SU-DHL-6 (cell line): ENCODE measurements around the gene C1QC.

ENCODE experiments used
- H2AFZ ChIP-seq: fragments of 200-600 bp; sonication (generic); 2 replicates; pipeline ENCODE4 v1.6.1; 2014; ENCODE audit warnings: low read depth, mild to moderate bottlenecking, moderate library complexity, mixed read lengths, antibody characterized with exemption, low read length; ENCODE audit not compliant: severe bottlenecking
- H3F3A ChIP-seq: fragments of 200-600 bp; shearing (Covaris generic); 2 replicates; pipeline ENCODE4 v1.6.0; 2016; ENCODE audit warnings: antibody characterized with exemption, mild to moderate bottlenecking; ENCODE audit not compliant: insufficient read depth
- H3K27ac ChIP-seq: fragments of 200-600 bp; sonication (generic); 2 replicates; pipeline ENCODE4 v1.5.1; 2016; ENCODE audit warnings: low read depth, mild to moderate bottlenecking, low read length, moderate library complexity, mixed read lengths
- H3K27me3 ChIP-seq: fragments of 200-600 bp; sonication (generic), shearing (Covaris generic); 2 replicates; pipeline ENCODE4 v1.6.0; 2014; ENCODE audit warnings: mild to moderate bottlenecking, low read length
- H3K36me3 ChIP-seq: fragments of 200-600 bp; sonication (generic); 2 replicates; pipeline ENCODE4 v1.6.1; 2014; ENCODE audit warnings: mild to moderate bottlenecking, low read length, mixed read lengths
- H3K4me2 ChIP-seq: fragments of 300-600, 200-600 bp; shearing (Covaris generic), sonication (generic); 2 replicates; pipeline ENCODE4 v1.6.0; 2014; ENCODE audit warnings: low read length, low read depth, mild to moderate bottlenecking; ENCODE audit not compliant: poor library complexity, severe bottlenecking
- H3K4me3 ChIP-seq: fragments of 200-600 bp; sonication (generic); 2 replicates; pipeline ENCODE4 v1.5.1; 2014; ENCODE audit warnings: antibody characterized with exemption, low read length, mild to moderate bottlenecking, mixed read lengths; ENCODE audit not compliant: insufficient read depth, poor library complexity, severe bottlenecking
- H3K79me2 ChIP-seq: fragments of 200-600 bp; sonication (generic); 2 replicates; pipeline ENCODE4 v1.6.1; 2014; ENCODE audit warnings: mild to moderate bottlenecking, low read length, moderate library complexity; ENCODE audit not compliant: insufficient read depth
- H3K9ac ChIP-seq: fragments of 200-600 bp; sonication (generic); 2 replicates; pipeline ENCODE4 v1.7.0; 2014; ENCODE audit warnings: mild to moderate bottlenecking, low read length
- H3K9me2 ChIP-seq: fragments of 200-600 bp; sonication (generic); replicated peaks from 2 replicates; pipeline ENCODE4 v1.6.1; 2014; ENCODE audit warnings: low read length; ENCODE audit not compliant: insufficient read depth
- H3K9me3 ChIP-seq: fragments of 200-600 bp; sonication (generic); 2 replicates; pipeline ENCODE4 v1.6.1; 2014; ENCODE audit warnings: low read length, mixed read lengths; ENCODE audit not compliant: insufficient read depth
- H4K20me1 ChIP-seq: fragments of 200-600 bp; sonication (generic); 2 replicates; pipeline ENCODE4 v1.6.1; 2014; ENCODE audit warnings: low read depth, mild to moderate bottlenecking, antibody characterized with exemption, low read length, moderate library complexity, mixed read lengths
- CTCF ChIP-seq: fragments of 200-600 bp; sonication (generic); IDR thresholded peaks from one replicate; pipeline ENCODE4 v1.5.1; 2017; ENCODE audit warnings: antibody characterized with exemption, mild to moderate bottlenecking, low read length, moderate library complexity; ENCODE audit not compliant: insufficient read depth, poor library complexity, severe bottlenecking
- EZH2phosphoT487 ChIP-seq: fragments of 200-600 bp; sonication (generic), shearing (Covaris generic); conservative IDR thresholded peaks from 2 replicates; pipeline ENCODE4 v1.6.1; 2018; ENCODE audit warnings: mild to moderate bottlenecking, antibody characterized with exemption, low read length, moderate library complexity, mixed read lengths

Gene C1QC

GRCh38 chr1:22608361-22608760 is 35.1 kb upstream of the C1QC start:
- H4K20me1 ChIP-seq = no peaks in the 10 kb centered on the region
- no peaks in the 10 kb centered on the region for H3K36me3 ChIP-seq
- H3K9me3 ChIP-seq = no peaks in the 10 kb centered on the region
- TF ChIP-seq CTCF (no peak), EZH2phosphoT487 (no peak)
- H3K79me2 ChIP-seq = no peaks in the 10 kb centered on the region
- H3K9ac ChIP-seq = no peak overlapping the region
- H3K4me3 ChIP-seq = no peak overlapping the region
- H2AFZ ChIP-seq = no peak overlapping the region
- H3F3A ChIP-seq = no peaks in the 10 kb centered on the region
- no peak overlapping the region for H3K27ac ChIP-seq
- H3K9me2 ChIP-seq = no peaks in the 10 kb centered on the region
- no peaks in the 10 kb centered on the region for H3K27me3 ChIP-seq
- H3K4me2 ChIP-seq = no peak overlapping the region

- Histone ChIP-seq H3K9me3 (no peaks in the 10 kb centered on the region), H3K79me2 (no peaks in the 10 kb centered on the region), H3K36me3 (no peaks in the 10 kb centered on the region), H4K20me1 (no peaks in the 10 kb centered on the region), H3K9ac (no peak overlapping the region), H3K9me2 (no peaks in the 10 kb centered on the region), H3K27ac (no peak overlapping the region), H3K27me3 (no peaks in the 10 kb centered on the region), H3K4me3 (no peak overlapping the region), H2AFZ (no peak overlapping the region), H3F3A (no peaks in the 10 kb centered on the region), H3K4me2 (no peak overlapping the region)
- TF ChIP-seq CTCF = no peak
- TF ChIP-seq EZH2phosphoT487 = no peak
Observed at GRCh38 chr1:22609291-22609690, 34.1 kb upstream of the C1QC start.

- H3K27me3 ChIP-seq = no peaks in the 10 kb centered on the region
Observed at GRCh38 chr1:22611530-22611947, 31.9 kb upstream of the C1QC start.

More at GRCh38 chr1:22611530-22611947, 31.9 kb upstream of the C1QC start:
- Histone ChIP-seq H3K9ac (no peak overlapping the region), H3K9me3 (no peaks in the 10 kb centered on the region), H4K20me1 (no peaks in the 10 kb centered on the region), H3K79me2 (no peaks in the 10 kb centered on the region), H3K9me2 (no peaks in the 10 kb centered on the region), H3K4me2 (no peak overlapping the region), H3K27ac (no peak overlapping the region), H3F3A (no peaks in the 10 kb centered on the region), H3K36me3 (no peaks in the 10 kb centered on the region), H3K4me3 (no peak overlapping the region), H2AFZ (no peak overlapping the region)
- TF ChIP-seq CTCF (no peak), EZH2phosphoT487 (no peak)
